GM12872 (cell line): Measurements from ENCODE around the gene SRA1.

Experiments used
- CTCF ChIP-seq: IDR thresholded peaks from 3 replicates; pipeline ENCODE4 v1.5.1; 2011; ENCODE audit warnings: low read depth, mild to moderate bottlenecking, low read length, moderate library complexity; ENCODE audit not compliant: insufficient read depth

The SRA1 gene

GRCh38 chr5:140568443-140569063 lies 11.3 kb upstream of the SRA1 start:
- no peak for TF ChIP-seq CTCF

GRCh38 chr5:140567871-140568270 lies 10.6 kb upstream of the SRA1 start:
- TF ChIP-seq CTCF, result no peak

- TF ChIP-seq CTCF, result no peak
These were observed 10.0 kb upstream of the SRA1 start for GRCh38 chr5:140567136-140567818.

- TF ChIP-seq CTCF, result no peak
These were observed 9.4 kb upstream of the SRA1 start for GRCh38 chr5:140566665-140567064.

GRCh38 chr5:140565780-140566095 lies 8.5 kb upstream of the SRA1 start:
- TF ChIP-seq CTCF, result no peak

- TF ChIP-seq CTCF, result no peak
These were observed 7.9 kb upstream of the SRA1 start for GRCh38 chr5:140565024-140565779.

- TF ChIP-seq CTCF, result no peak
These were observed 7.1 kb upstream of the SRA1 start, which contains the start of the genes APBB3 and SLC35A4 for GRCh38 chr5:140564196-140565023. Gene APBB3, minus strand, starts transcription at chr5:140564598. Its CDS starts 353 bp downstream, at chr5:140564245. Gene SLC35A4, plus strand, starts transcription at chr5:140564828. Its CDS starts 2,342 bp downstream, at chr5:140567170.
